Suprapubic skin (tissue), 4 donors: ENCODE measurements around the gene PRKCQ.

Source experiments
- CTCF ChIP-seq, 2 donors: fragments of 200-600 bp in 1 of 2; fragments of 450-650 bp in 1 of 2; sonication (generic) in 1 of 2; IDR thresholded peaks; one replicate each; pipeline ENCODE4 v1.5.1; 2016 to 2019; ENCODE audit warnings: antibody characterized with exemption in 2 of 2, mild to moderate bottlenecking in 1 of 2, moderate library complexity in 1 of 2
- POLR2A ChIP-seq, 2 donors: fragments of 450-650 bp; IDR thresholded peaks; one replicate each; pipeline ENCODE4 v1.6.1; 2017; ENCODE audit warnings: antibody characterized with exemption in 2 of 2, mild to moderate bottlenecking in 2 of 2, moderate library complexity in 2 of 2
- POLR2AphosphoS5 ChIP-seq, 3 donors: sonication (generic); formaldehyde crosslinking; IDR thresholded peaks; one replicate each; pipeline ENCODE4 v1.6.1; 2017; ENCODE audit warnings: antibody characterized with exemption in 3 of 3

- TF ChIP-seq POLR2A (IDR thresholded peaks at IDR 0.05) (no peak), CTCF (IDR thresholded peaks at IDR 0.05) (peak in 1 of 2 donors; percentile 30), POLR2AphosphoS5 (IDR thresholded peaks at IDR 0.05) (no peak)
Observed at GRCh38 chr10:6445671-6446316, 134.3 kb downstream of the PRKCQ start.
